ENCODE data around the gene PODXL.
A peak's percentile ranks its signal among the peaks of the same experiment; 100 is the strongest.
"Not testable (repeated sequence)": the region's sequence is repeated elsewhere in the genome, so short reads cannot be mapped to it uniquely, and the experiment has no call there.

PODXL gene

GRCh38 chr7:131524115-131524514, 32.3 kb downstream of the PODXL start:
- H3K9me3 ChIP-seq (ENCODE audit: control insufficient read depth, low read length) = no peaks in the 10 kb centered on the region
- WGBS, 2 experiments (ENCODE audit: insufficient coverage in 2 of 2) = no CpG with 5 or more reads among the region's 2 CpGs
- no peak overlapping the region for H3K4me3 ChIP-seq (ENCODE audit: extremely low read depth, insufficient read depth, low read length, poor library complexity, severe bottlenecking)
- peaks cover 31% of the 10 kb centered on the region for H3K4me1 ChIP-seq (ENCODE audit: control insufficient read depth, insufficient read depth, low read length, poor library complexity, severe bottlenecking)
- H3K36me3 ChIP-seq (ENCODE audit: control insufficient read depth, insufficient read depth, low read length) = peaks cover 27% of the 10 kb centered on the region
- H3K27ac ChIP-seq (ENCODE audit: low read depth, low read length, severe bottlenecking) = no peak overlapping the region

- H3K4me3 ChIP-seq (ENCODE audit: extremely low read depth, insufficient read depth, low read length, poor library complexity, severe bottlenecking) = no peak overlapping the region
- H3K27ac ChIP-seq (ENCODE audit: low read depth, low read length, severe bottlenecking) = no peak overlapping the region
- H3K4me1 ChIP-seq (ENCODE audit: control insufficient read depth, insufficient read depth, low read length, poor library complexity, severe bottlenecking) = peaks cover 31% of the 10 kb centered on the region
- H3K9me3 ChIP-seq (ENCODE audit: control insufficient read depth, low read length) = no peaks in the 10 kb centered on the region
- WGBS, 2 experiments (ENCODE audit: insufficient coverage in 2 of 2) = 78 to 79% methylated on average over 10 to 11 of the region's 11 CpGs
- peaks cover 34% of the 10 kb centered on the region for H3K36me3 ChIP-seq (ENCODE audit: control insufficient read depth, insufficient read depth, low read length)
Observed at GRCh38 chr7:131522325-131522930, 34.0 kb downstream of the PODXL start.

GRCh38 chr7:131521651-131522163, 34.7 kb downstream of the PODXL start:
- H3K9me3 ChIP-seq (ENCODE audit: control insufficient read depth, low read length) = no peaks in the 10 kb centered on the region
- no peak overlapping the region for H3K4me3 ChIP-seq (ENCODE audit: extremely low read depth, insufficient read depth, low read length, poor library complexity, severe bottlenecking)
- H3K36me3 ChIP-seq (ENCODE audit: control insufficient read depth, insufficient read depth, low read length) = peaks cover 34% of the 10 kb centered on the region
- WGBS, 2 experiments (ENCODE audit: insufficient coverage in 2 of 2) = 76 to 100% methylated on average over 2 to 4 of the region's 7 CpGs
- H3K4me1 ChIP-seq (ENCODE audit: control insufficient read depth, insufficient read depth, low read length, poor library complexity, severe bottlenecking) = peaks cover 31% of the 10 kb centered on the region
- H3K27ac ChIP-seq (ENCODE audit: low read depth, low read length, severe bottlenecking) = no peak overlapping the region

GRCh38 chr7:131518626-131519025, 37.8 kb downstream of the PODXL start:
- no peak overlapping the region for H3K4me3 ChIP-seq (ENCODE audit: extremely low read depth, insufficient read depth, low read length, poor library complexity, severe bottlenecking)
- H3K9me3 ChIP-seq (ENCODE audit: control insufficient read depth, low read length) = no peaks in the 10 kb centered on the region
- H3K4me1 ChIP-seq (ENCODE audit: control insufficient read depth, insufficient read depth, low read length, poor library complexity, severe bottlenecking) = peaks cover 30% of the 10 kb centered on the region
- H3K27ac ChIP-seq (ENCODE audit: low read depth, low read length, severe bottlenecking) = peak overlapping the region; percentile 25
- 96 to 97% methylated on average over 11 of the region's 11 CpGs for WGBS, 2 experiments (ENCODE audit: insufficient coverage in 2 of 2)
- H3K36me3 ChIP-seq (ENCODE audit: control insufficient read depth, insufficient read depth, low read length) = peaks cover 27% of the 10 kb centered on the region

DNA sequence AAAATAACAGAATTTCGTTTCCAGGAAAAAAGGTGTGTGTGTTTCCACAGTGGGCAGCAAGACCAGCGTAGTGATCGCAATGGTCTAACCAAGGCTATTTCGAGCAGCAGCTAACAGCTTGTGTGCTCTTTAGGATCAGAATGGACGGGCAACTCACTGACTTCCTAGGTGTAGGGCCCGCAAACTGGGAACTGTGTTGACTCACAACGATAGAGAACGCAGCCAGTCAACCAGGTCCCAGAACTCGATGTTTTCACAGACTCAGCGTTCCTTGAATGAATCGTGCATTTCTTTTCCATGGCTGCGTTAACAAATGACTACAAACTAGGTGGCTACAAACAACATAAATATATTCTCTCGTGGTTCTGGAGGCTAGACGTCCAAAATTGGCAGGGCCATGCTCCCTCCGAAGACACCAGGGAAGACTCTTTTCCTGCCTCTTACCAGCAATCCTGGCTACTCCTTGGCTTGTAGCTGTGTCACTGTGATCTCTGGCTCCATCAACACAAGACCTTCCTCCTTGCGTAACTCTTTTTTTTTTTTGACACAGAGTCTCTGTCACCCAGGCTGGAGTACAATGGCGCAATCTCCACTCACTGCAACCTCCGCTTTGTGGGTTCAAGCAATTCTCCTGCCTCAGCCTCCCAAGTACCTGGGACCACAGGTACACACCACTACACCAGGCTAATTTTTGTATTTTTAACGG, 39.1 kb downstream of the PODXL start:
- 94% methylated on average over 17 to 18 of the region's 19 CpGs for WGBS, 2 experiments (ENCODE audit: insufficient coverage in 2 of 2)
- Histone ChIP-seq H3K36me3 (ENCODE audit: control insufficient read depth, insufficient read depth, low read length) (peaks cover 35% of the 10 kb centered on the region), H3K9me3 (ENCODE audit: control insufficient read depth, low read length) (no peaks in the 10 kb centered on the region), H3K4me3 (ENCODE audit: extremely low read depth, insufficient read depth, low read length, poor library complexity, severe bottlenecking) (no peak overlapping the region), H3K27ac (ENCODE audit: low read depth, low read length, severe bottlenecking) (no peak overlapping the region), H3K4me1 (ENCODE audit: control insufficient read depth, insufficient read depth, low read length, poor library complexity, severe bottlenecking) (peaks cover 27% of the 10 kb centered on the region)

GRCh38 chr7:131515471-131515870, 41.0 kb downstream of the PODXL start:
- Histone ChIP-seq H3K36me3 (ENCODE audit: control insufficient read depth, insufficient read depth, low read length) (peaks cover 43% of the 10 kb centered on the region), H3K4me1 (ENCODE audit: control insufficient read depth, insufficient read depth, low read length, poor library complexity, severe bottlenecking) (peaks cover 18% of the 10 kb centered on the region)
- not testable (repeated sequence) for H3K9me3 ChIP-seq (ENCODE audit: control insufficient read depth, low read length); H3K27ac ChIP-seq (ENCODE audit: low read depth, low read length, severe bottlenecking); H3K4me3 ChIP-seq (ENCODE audit: extremely low read depth, insufficient read depth, low read length, poor library complexity, severe bottlenecking)
- 94 to 97% methylated on average over 3 of the region's 7 CpGs for WGBS, 2 experiments (ENCODE audit: insufficient coverage in 2 of 2)

- 34 to 59% methylated on average over 9 of the region's 11 CpGs for WGBS, 2 experiments (ENCODE audit: insufficient coverage in 2 of 2)
Observed at GRCh38 chr7:131513245-131514061, 43.0 kb downstream of the PODXL start.

GRCh38 chr7:131511774-131512535, 44.5 kb downstream of the PODXL start:
- Histone ChIP-seq H3K4me1 (ENCODE audit: control insufficient read depth, insufficient read depth, low read length, poor library complexity, severe bottlenecking) (peaks cover 16% of the 10 kb centered on the region), H3K4me3 (ENCODE audit: extremely low read depth, insufficient read depth, low read length, poor library complexity, severe bottlenecking) (no peak overlapping the region), H3K27ac (ENCODE audit: low read depth, low read length, severe bottlenecking) (no peak overlapping the region), H3K9me3 (ENCODE audit: control insufficient read depth, low read length) (no peaks in the 10 kb centered on the region), H3K36me3 (ENCODE audit: control insufficient read depth, insufficient read depth, low read length) (peaks cover 58% of the 10 kb centered on the region)
- WGBS, 2 experiments (ENCODE audit: insufficient coverage in 2 of 2) = 94 to 97% methylated on average over 12 to 15 of the region's 15 CpGs

More at GRCh38 chr7:131513245-131514061, 43.0 kb downstream of the PODXL start:
- Histone ChIP-seq H3K9me3 (ENCODE audit: control insufficient read depth, low read length) (no peaks in the 10 kb centered on the region), H3K4me3 (ENCODE audit: extremely low read depth, insufficient read depth, low read length, poor library complexity, severe bottlenecking) (no peak overlapping the region), H3K4me1 (ENCODE audit: control insufficient read depth, insufficient read depth, low read length, poor library complexity, severe bottlenecking) (peaks cover 12% of the 10 kb centered on the region), H3K36me3 (ENCODE audit: control insufficient read depth, insufficient read depth, low read length) (peaks cover 50% of the 10 kb centered on the region), H3K27ac (ENCODE audit: low read depth, low read length, severe bottlenecking) (peak overlapping the region; percentile 64)

DNA sequence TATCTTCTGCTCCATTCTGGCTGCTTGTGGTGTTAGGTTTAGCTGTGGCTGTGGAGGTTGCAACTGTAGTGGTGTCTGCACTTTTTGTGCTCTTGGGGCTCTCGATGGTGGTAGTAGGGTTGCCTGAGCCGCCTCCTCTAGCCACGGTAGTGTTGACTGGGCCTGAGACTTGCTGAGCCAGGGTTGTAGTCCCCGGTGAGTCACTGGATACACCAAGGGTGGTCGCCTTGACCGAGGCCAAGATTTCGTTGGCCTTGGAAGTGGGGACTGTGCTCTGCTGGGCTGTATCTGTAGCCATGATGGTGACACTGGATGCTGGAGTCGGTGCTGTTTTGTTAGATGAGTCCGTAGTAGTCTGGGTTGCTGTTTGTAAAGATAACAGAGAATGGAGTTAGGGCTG, 45.4 kb downstream of the PODXL start:
- no peaks in the 10 kb centered on the region for H3K9me3 ChIP-seq (ENCODE audit: control insufficient read depth, low read length)
- no peak overlapping the region for H3K27ac ChIP-seq (ENCODE audit: low read depth, low read length, severe bottlenecking)
- peaks cover 67% of the 10 kb centered on the region for H3K36me3 ChIP-seq (ENCODE audit: control insufficient read depth, insufficient read depth, low read length)
- no peak overlapping the region for H3K4me3 ChIP-seq (ENCODE audit: extremely low read depth, insufficient read depth, low read length, poor library complexity, severe bottlenecking)
- WGBS, 2 experiments (ENCODE audit: insufficient coverage in 2 of 2) = 74 to 76% methylated on average over 7 to 9 of the region's 9 CpGs
- H3K4me1 ChIP-seq (ENCODE audit: control insufficient read depth, insufficient read depth, low read length, poor library complexity, severe bottlenecking) = peaks cover 16% of the 10 kb centered on the region

GRCh38 chr7:131509781-131510180, 46.6 kb downstream of the PODXL start:
- WGBS, 2 experiments (ENCODE audit: insufficient coverage in 2 of 2) = 95 to 97% methylated on average over 7 of the region's 8 CpGs
- Histone ChIP-seq H3K27ac (ENCODE audit: low read depth, low read length, severe bottlenecking) (no peak overlapping the region), H3K4me3 (ENCODE audit: extremely low read depth, insufficient read depth, low read length, poor library complexity, severe bottlenecking) (no peak overlapping the region), H3K4me1 (ENCODE audit: control insufficient read depth, insufficient read depth, low read length, poor library complexity, severe bottlenecking) (peaks cover 14% of the 10 kb centered on the region), H3K9me3 (ENCODE audit: control insufficient read depth, low read length) (no peaks in the 10 kb centered on the region), H3K36me3 (ENCODE audit: control insufficient read depth, insufficient read depth, low read length) (peaks cover 79% of the 10 kb centered on the region)
